Activated T-helper 9 cell treated with anti-CD3 and anti-CD28 coated beads, Interleukin-2, amount 50 U/mL, for 16 hours (primary cell): ENCODE measurements around the gene CCNY.

Experiments
- DNase-seq: peaks from one replicate; pipeline ENCODE4 v3.0.0-alpha.2; 2020; ENCODE audit warnings: low read depth

CCNY gene

DNA sequence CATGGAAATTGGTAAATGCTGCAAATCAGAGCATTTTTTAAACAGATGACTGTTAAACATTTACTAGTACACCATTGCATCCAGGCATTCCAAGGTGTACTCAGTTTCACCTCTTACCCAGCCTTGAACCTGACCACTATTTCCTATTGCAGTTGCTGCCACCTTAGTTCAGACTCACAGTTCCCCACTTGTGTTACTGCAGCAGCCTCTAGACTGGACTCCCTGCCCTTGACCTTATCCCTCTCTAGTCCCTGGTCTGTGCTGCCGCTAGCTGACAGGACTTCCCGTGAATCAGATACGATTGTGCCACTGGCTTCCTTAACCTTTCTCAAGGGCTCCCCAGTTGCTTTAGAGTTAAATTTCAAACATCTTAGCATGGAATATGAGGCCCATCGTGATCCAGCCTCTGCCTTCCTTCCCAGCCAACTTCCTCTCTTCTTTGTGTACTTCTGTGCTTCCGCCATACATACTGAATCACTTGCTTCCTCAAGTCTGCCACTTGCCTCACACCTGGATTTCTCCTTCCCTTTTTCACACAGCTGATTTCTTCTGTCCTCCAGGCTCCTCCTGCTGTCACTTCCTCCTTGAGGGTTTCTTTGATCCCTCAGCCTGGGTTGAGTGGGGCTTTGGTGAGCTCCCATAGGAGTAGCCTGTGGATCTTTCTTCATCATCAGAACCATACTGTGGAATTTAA lies 150.1 kb downstream of the CCNY start:
- no peak for DNase-seq

GRCh38 chr10:35487336-35488034 lies 151.2 kb downstream of the CCNY start:
- DNase-seq, result no peak

DNA sequence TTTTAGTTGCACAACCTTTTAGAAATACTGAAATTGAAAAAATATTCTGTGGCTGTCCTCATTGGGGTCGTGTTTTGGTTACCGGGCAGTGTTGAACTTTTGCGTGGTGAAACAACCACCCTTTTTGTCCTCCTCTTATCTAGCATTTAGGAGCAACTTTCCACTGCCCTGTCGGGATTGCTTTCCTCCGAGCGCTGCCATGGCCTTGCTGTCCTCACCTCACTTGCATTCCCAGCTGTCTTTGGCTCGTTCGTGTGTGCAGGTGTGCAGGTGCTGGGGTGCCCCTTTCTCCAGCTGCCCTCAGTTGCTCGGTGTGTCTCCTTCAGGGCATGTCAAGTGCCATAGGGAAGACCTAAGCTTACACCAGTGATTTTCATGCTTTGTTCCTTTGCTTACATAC lies 151.9 kb downstream of the CCNY start:
- DNase-seq, result no peak

DNA sequence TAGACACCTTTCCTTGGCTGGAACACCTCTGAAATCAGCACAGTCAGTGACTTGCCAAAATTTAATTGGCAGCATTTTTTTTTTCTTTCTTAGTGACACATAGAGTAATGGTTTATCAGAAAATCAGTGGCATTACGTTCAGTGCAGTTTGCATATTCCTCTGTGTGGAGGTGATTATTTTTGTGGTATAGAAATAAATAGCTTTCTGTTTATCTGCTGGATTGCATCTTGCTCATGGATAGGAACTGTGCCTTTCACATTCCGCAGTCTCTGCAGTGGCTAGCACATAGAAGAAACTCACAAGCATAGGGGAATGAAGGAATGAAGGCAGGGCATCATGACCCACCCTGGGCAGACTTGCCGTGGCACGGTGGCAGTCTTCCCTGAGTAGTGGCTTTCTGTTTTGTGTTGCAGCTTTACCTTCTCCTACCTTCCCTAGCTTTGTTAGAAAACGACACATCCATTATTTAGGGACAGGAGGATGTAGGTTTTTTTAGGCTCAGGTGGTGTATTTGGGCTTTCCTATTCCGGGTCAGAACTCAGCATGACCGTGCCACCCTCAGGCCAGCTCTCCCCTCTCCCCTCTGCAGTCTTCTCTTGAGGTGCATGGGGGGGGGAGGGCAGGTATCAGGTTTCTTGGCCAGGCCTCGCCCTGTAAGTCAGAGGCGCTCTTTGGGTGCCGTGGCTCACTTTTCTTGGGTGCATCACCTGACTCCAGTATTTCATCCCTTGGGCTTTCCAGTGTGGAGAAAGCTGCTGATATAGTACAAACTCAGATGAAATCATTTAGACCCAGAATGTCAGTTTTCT lies 156.3 kb downstream of the CCNY start:
- DNase-seq, result no peak

DNA sequence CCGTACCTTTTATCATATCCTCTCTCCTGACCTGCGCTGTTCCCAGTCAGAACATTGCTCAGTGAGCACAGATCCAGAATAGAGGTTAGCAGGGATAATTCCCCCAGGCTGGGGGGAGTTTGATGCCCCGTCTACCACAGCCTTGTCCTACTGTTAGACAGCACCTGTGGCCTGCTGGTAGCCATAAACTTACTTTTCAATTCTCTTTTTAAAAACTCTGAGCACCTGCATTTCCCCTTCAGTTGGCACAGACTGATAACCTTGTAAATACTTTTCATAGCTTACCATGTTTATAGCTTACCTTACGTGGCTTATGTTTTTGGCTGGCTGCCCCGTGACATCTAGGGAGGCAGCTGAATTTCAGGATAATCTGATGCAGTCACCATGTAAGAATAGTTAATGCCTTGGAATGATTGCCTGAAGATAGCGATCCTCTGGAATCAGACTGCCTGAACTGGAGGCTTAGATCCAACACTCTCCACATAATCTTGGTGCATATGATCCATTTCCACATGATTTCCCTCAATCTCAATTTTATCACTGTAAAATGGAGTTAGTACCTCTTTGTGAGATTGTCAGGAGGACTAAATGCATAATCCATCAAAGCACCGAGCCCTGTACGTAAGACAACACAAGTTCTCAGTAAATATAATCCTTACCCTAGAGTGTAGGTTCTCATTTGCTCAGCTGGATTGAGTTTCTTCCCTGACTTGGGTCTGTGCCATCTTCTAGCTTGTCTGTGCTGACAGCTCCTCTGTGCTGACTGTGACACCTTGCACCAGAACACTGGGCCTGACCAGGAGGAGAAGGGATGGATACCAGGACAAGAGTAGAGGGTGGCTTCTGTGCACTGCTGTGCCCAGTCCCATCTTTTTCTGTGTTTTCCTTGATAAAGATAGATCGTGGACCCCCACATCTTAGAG lies 157.1 kb downstream of the CCNY start:
- DNase-seq, result no peak

DNA sequence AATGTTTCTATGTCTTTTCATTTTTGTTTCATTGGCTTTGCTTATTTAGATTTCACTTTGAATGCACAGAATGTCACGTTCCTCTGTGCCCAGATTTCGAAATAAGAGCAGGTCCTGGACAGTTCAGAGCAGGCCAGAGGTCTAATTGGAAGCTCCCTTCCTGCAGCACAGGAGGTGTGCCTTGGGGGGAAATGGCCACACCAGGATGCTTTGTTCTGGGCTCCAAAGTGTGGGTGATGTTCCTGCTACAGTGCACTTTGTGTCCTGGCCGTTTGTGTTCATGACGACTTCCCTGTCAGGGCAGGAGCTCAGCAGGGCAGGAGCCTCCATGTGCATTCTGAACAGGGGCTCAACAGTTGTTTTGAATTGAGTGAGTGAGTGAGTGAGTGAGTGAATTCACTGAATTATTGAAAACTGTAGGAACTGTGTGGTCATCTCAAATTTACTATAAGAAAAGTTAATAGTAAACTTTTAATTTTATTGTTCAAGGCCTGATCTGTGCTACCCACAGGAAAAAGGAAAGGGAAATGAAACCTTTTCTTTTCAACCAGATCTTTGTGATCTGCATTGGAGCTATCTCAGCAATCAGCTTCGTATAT lies 159.3 kb downstream of the CCNY start:
- no peak for DNase-seq

DNA sequence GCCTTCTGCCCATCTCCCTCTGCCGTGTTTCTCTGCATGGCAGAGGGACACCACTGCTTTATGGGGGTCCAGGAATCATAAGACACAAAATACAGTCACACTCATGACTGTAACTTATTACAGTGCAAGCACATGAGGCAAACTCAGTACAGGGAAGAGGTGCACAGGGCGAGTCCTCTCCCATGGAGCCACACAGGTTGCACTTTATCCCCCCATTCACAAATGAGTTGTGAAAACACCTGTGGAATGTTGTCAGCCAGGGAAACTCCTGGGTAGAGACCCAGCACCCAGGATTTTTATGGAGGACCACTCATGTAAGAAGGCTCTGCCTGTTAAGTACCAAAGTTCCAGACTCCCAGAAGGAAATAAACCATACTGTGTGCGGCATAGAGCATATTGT lies 161.6 kb downstream of the CCNY start:
- DNase-seq, result no peak

GRCh38 chr10:35498693-35499092 lies 162.4 kb downstream of the CCNY start:
- DNase-seq, result no peak

- no peak for DNase-seq
Measured at GRCh38 chr10:35501923-35502322, 165.6 kb downstream of the CCNY start.

- DNase-seq, result no peak
Measured at GRCh38 chr10:35502692-35503091, 166.4 kb downstream of the CCNY start.

DNA sequence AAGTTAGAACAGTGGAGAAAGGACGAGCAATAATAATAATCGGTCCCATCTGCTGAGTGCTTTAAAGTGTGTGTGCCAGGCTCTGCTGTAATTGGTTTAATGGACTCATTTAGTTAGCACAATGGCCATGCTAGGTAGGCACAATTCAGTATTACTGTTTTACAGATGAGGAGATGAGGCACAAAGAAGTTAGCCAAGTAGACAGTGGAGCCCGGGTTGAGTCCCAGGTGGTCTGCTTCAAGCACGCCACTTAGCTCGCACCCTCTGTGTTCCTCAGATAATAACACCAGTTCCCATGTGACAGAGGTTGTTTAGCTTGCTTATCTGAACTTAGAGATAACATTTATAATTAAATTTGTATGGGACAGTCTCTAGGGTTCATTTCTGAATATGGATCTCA lies 167.3 kb downstream of the CCNY start:
- no peak for DNase-seq

- no peak for DNase-seq
Measured at GRCh38 chr10:35504132-35504531, 167.8 kb downstream of the CCNY start.

DNA sequence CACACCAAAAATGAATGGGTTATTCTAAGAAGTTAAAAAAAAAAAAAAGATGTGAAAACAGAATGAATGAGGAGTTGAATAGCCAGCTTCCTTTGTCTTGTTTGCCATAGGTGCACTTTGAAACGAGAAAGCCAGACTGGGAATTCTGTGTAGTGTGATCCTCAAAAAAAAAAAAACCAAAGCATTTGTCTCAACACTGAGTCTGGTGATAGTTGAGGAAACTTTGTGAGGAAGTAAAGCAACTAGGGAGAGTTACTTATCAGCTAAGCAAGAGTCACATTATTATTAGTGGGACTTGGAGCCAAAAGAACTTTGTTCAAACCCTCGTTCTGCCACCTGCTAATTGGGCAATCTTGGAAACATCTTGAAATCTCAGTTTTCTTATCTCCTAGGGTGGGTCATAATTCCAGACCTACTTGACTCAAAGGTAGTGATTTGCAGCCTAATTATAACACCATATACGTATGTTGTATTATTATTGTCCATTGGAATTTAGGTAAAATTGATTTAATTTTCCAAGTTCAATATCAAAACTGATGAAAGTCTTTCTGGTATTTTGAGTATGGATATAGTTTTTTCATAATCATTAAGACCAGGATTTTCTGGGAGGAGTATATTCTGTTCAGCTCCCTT lies 169.0 kb downstream of the CCNY start:
- DNase-seq, result no peak

DNA sequence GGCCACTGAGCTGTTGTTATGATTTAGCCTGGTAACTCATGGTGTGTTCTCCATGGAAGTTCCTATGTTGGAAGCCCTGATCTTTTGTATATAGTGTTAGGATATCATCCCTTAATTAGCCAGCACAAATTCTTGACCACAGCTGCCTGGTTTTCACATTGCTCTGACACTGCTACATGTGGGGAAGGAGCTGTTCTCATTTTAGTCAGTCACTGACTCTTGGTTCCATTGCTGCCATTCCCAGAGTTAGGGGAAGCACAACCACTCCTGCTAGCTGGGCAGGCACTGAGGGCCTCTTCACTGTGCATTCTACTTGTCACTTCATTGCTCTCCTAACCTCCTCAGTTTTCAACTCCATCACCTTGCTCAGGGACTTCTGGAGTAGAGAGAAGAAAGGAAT lies 170.4 kb downstream of the CCNY start:
- no peak for DNase-seq

DNA sequence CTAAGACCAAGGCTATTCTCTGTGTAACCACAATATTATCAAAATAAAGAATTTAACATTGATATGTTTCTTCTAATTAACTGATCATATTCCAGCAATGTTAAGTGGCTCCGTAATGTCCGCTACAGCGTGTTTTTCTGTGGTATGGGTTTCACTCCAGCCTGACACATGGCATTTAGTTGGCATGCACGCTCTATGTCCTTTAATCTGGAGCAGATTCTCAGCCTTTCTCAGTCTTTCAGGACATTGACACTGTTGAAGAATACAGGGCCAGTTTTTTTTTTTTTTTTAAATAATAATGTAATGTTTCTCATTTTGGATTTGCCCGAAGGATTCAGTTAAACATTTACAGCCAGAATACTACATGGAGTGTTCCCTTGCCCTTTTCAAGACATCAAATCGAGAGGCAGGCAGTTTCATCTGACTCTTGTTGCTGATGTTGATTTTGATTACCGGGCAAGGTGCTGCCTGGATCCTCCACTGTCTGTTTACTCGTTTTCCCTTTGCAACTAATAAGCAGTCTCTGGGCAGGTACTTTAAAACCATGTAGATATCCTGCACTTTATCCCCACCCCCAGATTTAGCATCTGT lies 171.3 kb downstream of the CCNY start:
- no peak for DNase-seq

DNA sequence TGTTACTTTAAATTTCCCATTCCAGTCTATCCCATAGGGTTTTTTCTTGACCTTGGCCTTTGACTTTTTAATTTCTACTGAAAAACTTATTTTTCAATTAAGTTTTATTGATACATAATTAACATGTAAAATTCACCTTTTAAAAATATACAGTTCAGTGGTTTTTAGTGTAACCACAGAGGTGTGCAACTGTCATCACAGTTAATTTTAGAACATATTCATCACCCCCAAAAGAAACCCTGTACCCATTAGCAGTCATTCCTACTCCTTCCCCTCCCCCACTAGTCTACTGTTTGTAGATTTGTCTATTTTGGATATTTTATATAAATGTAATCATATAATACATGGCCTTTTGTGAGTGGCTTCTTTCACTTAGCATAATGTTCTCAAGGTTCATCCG lies 172.3 kb downstream of the CCNY start:
- DNase-seq, result no peak

DNA sequence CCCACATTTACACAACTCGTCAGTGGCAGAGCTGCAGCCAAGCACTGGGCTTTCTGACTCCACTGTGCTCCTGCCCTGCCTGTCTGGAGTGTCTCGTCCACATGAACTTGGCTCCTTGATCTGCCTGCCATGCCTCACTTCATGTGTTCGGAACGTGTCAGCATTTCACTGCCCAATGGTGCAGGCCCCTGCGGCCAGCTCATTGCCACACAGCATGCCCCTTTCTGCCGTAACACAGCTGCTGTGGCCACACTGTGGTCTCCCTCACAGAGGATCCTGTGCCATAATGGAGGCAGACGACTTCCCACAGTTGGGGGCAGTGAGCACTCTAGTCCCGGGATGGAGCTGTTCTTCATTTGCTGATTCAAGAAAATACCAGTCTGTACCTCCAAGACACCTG lies 174.6 kb downstream of the CCNY start:
- DNase-seq, result no peak

GRCh38 chr10:35511647-35512046 lies 175.3 kb downstream of the CCNY start:
- DNase-seq, result no peak

DNA sequence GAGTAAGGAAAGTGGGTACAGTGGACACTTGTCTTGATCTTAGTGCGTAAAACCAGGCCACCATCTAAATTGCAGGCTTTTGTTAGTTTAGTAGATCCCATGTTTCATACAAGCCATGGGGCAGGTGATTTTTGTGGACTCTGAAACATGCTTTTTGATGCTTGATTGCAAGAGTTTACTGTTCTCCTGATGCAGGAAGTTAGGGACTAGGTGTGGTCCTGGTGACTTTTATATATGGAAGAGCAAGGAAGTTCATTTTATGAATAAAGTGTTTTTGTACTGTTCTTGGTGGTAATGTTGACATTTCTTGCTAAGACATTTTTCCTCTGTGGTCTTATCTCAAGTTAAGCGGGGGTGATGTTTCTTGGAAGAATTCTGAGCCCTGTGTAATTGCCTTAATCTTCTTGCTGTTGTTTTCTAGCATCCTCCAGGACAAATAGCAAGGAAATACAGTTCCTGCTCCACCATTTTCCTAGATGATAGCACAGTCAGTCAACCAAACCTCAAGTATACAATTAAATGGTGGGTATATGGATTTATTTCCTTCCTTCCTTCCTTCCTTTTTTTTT lies 179.9 kb downstream of the CCNY start:
- DNase-seq, result no peak

GRCh38 chr10:35517431-35518181 lies 181.3 kb downstream of the CCNY start:
- DNase-seq, result no peak
